GM19452 (cell line): ENCODE data around the gene PLXNB2.

Source experiments
- ATAC-seq: cut with Tn5 transposase; IDR thresholded peaks from one replicate; pipeline ENCODE4 v1.9.1; 2021; ENCODE audit not compliant: unreplicated experiment

PLXNB2 gene

GRCh38 chr22:50269573-50269969 is 37.9 kb downstream of the PLXNB2 start:
- ATAC-seq: no peak

GRCh38 chr22:50268655-50269113 is 38.8 kb downstream of the PLXNB2 start:
- no peak for ATAC-seq

GRCh38 chr22:50267591-50268390 is 39.7 kb downstream of the PLXNB2 start:
- ATAC-seq: no peak

- ATAC-seq: no peak
Measured at GRCh38 chr22:50266994-50267393, 40.5 kb downstream of the PLXNB2 start.

GRCh38 chr22:50264946-50265669 is 42.3 kb downstream of the PLXNB2 start:
- ATAC-seq: no peak

- no peak for ATAC-seq
Measured at GRCh38 chr22:50264104-50264745, 43.2 kb downstream of the PLXNB2 start.

- no peak for ATAC-seq
Measured at GRCh38 chr22:50262973-50263617, 44.4 kb downstream of the PLXNB2 start.

GRCh38 chr22:50262460-50262911 is 45.0 kb downstream of the PLXNB2 start:
- ATAC-seq: no peak

- ATAC-seq: peak; percentile 61
Measured at GRCh38 chr22:50261615-50262459, 45.6 kb downstream of the PLXNB2 start, which contains the start of gene MAPK12. MAPK12 (minus strand) TSS chr22:50261683; CDS start chr22:50261509, 174 bp downstream.

GRCh38 chr22:50260801-50261614 is 46.4 kb downstream of the PLXNB2 start:
- peak; percentile 23 for ATAC-seq

- ATAC-seq: no peak
Measured at GRCh38 chr22:50260434-50260800, 47.0 kb downstream of the PLXNB2 start.

- no peak for ATAC-seq
Measured at GRCh38 chr22:50259302-50259701, 48.1 kb downstream of the PLXNB2 start.

- no peak for ATAC-seq
Measured at GRCh38 chr22:50258361-50259292, 48.8 kb downstream of the PLXNB2 start.

GRCh38 chr22:50257451-50258360 is 49.7 kb downstream of the PLXNB2 start:
- ATAC-seq: no peak

GRCh38 chr22:50257041-50257440 is 50.4 kb downstream of the PLXNB2 start:
- ATAC-seq: no peak

GRCh38 chr22:50256258-50256862 is 51.1 kb downstream of the PLXNB2 start:
- ATAC-seq: no peak

GRCh38 chr22:50255607-50256006 is 51.8 kb downstream of the PLXNB2 start:
- ATAC-seq: no peak
